ENCODE data around the gene PWWP2B. TPM values are rescaled to one million over a fixed set of nuclear protein-coding genes. Genes with fewer than 3 reads are reported as not detected.

Gene PWWP2B
- total and polyA plus RNA-seq, 10 donors, result 22.5 to 50.0 (median 28.0) TPM

GRCh38 chr10:132440791-132441565 lies 44.0 kb downstream of the PWWP2B start:
- DNase-seq, result peak; percentile 67
- Histone ChIP-seq H3K36me3 (no peaks in the 10 kb centered on the region), H3K4me3 (no peak overlapping the region), H3K27ac (no peak overlapping the region), H3K9me3 (no peaks in the 10 kb centered on the region), H3K4me1 (peaks cover 8 to 73% (median 52%) of the 10 kb centered on the region in 6 donors), H3K27me3 (replicated peaks in 1 of 7) (no peaks in the 10 kb centered on the region)
- TF ChIP-seq POLR2A (IDR thresholded peaks at IDR 0.05) (no peak), CTCF (IDR thresholded peaks at IDR 0.05 in 8 of 11, conservative IDR thresholded peaks at IDR 0.05 in 3 of 11) (no peak), POLR2AphosphoS5 (IDR thresholded peaks at IDR 0.05) (no peak)
- intact Hi-C loops (cut with DNase I; ENCODE audit: low total_unique reads), result no loop called here
- 82 to 88% (median 84%) methylated on average over 19 to 25 of the region's 25 CpGs for WGBS, 5 donors

DNA sequence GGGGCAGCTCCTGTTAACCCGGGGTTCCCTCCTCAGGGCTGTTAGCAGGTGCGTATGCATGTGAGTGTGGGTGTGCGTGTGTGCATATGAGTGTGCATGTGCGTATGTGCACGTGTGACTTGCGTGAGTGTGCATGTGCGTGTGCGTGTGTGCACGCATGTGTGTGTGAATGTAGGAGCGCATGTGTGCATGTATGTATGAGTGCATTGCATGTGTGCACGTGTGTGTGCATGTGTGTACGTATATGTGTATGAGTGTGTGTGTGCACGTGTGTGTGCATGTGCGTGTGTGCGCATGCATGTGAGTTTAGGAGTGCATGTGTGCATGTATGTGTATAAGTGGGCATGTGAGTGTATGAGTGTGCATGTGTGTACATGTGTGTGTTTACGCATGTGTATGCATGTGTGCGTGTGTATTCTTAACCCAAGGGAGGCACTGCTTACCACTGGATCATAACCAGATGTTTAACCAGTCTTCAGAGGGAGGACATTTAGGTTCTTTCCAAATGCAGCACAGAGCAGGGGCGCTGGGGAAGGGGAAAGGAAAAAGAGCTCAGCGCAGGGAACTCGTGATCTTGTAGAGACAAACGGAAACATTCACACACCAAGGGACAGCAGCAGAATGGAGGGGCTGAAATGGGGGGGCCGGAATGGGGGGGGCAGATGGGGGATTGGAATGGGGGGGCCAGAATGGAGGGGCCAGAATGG lies 45.0 kb downstream of the PWWP2B start:
- 76 to 83% (median 79%) methylated on average over 21 to 22 of the region's 22 CpGs for WGBS, 5 donors
- Histone ChIP-seq H3K9me3 (no peaks in the 10 kb centered on the region), H3K27ac (no peak overlapping the region), H3K4me3 (no peak overlapping the region), H3K4me1 (peaks cover 15 to 82% (median 62%) of the 10 kb centered on the region in 6 donors), H3K27me3 (replicated peaks in 1 of 7) (no peaks in the 10 kb centered on the region), H3K36me3 (no peaks in the 10 kb centered on the region)
- no peak for TF ChIP-seq CTCF (IDR thresholded peaks at IDR 0.05 in 8 of 11, conservative IDR thresholded peaks at IDR 0.05 in 3 of 11)
- TF ChIP-seq POLR2AphosphoS5 (IDR thresholded peaks at IDR 0.05), result no peak
- TF ChIP-seq POLR2A (IDR thresholded peaks at IDR 0.05), result no peak
- DNase-seq, result peak; percentile 61
- intact Hi-C loops (cut with DNase I; ENCODE audit: low total_unique reads), result no loop called here

DNA sequence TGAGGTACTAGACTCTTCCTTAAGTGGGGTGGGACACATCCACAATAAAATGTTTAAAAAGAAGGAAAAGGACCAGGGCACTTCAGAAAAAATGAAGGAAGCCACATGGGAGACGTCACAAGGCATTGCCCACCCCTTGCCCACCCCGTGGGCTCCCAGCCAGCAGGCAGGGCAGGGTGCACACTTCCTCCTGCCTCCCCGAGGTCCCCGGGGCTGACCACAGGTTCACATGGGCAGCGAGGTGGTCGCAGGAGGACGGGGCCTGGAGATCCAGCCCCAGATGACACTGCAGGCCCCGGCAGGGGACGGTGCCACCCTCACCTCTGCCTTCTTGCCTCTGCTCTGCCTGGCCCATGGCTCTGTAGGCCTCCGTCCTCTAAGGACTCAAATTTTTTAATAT lies 45.6 kb downstream of the PWWP2B start:
- WGBS, 5 donors, result 29 to 39% (median 35%) methylated on average over 10 of the region's 10 CpGs
- intact Hi-C loops (cut with DNase I; ENCODE audit: low total_unique reads), result no loop called here
- no peaks in the 10 kb centered on the region for H3K36me3 ChIP-seq
- no peaks in the 10 kb centered on the region for H3K9me3 ChIP-seq
- H3K4me1 ChIP-seq, result peaks cover 21 to 82% (median 68%) of the 10 kb centered on the region in 6 donors
- no peaks in the 10 kb centered on the region for H3K27me3 ChIP-seq (replicated peaks in 1 of 7)
- H3K4me3 ChIP-seq, result no peak overlapping the region
- DNase-seq, result peak; percentile 78
- H3K27ac ChIP-seq, result peak overlapping the region in 1 of 8 donors; percentile 31
- peak in 1 of 3 donors; percentile 14 for TF ChIP-seq POLR2AphosphoS5 (IDR thresholded peaks at IDR 0.05)
- no peak for TF ChIP-seq POLR2A (IDR thresholded peaks at IDR 0.05)

GRCh38 chr10:132443605-132443982 lies 46.6 kb downstream of the PWWP2B start:
- peaks cover 27 to 81% (median 66%) of the 10 kb centered on the region in 6 donors for H3K4me1 ChIP-seq
- no peaks in the 10 kb centered on the region for H3K9me3 ChIP-seq
- peak; percentile 93 for DNase-seq
- no peaks in the 10 kb centered on the region for H3K36me3 ChIP-seq
- 30 to 33% (median 32%) methylated on average over 9 to 10 of the region's 10 CpGs for WGBS, 5 donors
- intact Hi-C loops (cut with DNase I; ENCODE audit: low total_unique reads), result no loop called here
- TF ChIP-seq POLR2A (IDR thresholded peaks at IDR 0.05) (no peak), CTCF (IDR thresholded peaks at IDR 0.05 in 8 of 11, conservative IDR thresholded peaks at IDR 0.05 in 3 of 11) (peak in 10 of 11 experiments; percentile 22 to 82 (median 58)), POLR2AphosphoS5 (IDR thresholded peaks at IDR 0.05) (peak in 2 of 3 donors; percentile 19 to 52)
- no peak overlapping the region for H3K4me3 ChIP-seq
- H3K27me3 ChIP-seq (replicated peaks in 1 of 7), result no peaks in the 10 kb centered on the region
- H3K27ac ChIP-seq, result peak overlapping the region in 3 of 8 donors; percentile 91 to 95 (median 91)
